T47D (cell line): ENCODE data around the gene KIAA1671.

ENCODE experiments used
- DNase-seq, 2 experiments: peaks; one replicate each; pipeline versions ENCODE4 v3.0.0 to v3.0.0-alpha.2; 2011 to 2012; ENCODE audit warnings: low read depth in 1 of 2, low spot score in 1 of 2
- JUND ChIP-seq: IDR thresholded peaks from 2 replicates; pipeline ENCODE4 v1.6.1; 2012; ENCODE audit warnings: low read depth
- in situ Hi-C: cut with HindIII; loops from 2 replicates; pipeline ENCODE4 v1.10.0; 2016; ENCODE audit warnings: low sequenced_read_pairs, low pct_unique_long_range_greater_than_20kb

The KIAA1671 gene

DNA sequence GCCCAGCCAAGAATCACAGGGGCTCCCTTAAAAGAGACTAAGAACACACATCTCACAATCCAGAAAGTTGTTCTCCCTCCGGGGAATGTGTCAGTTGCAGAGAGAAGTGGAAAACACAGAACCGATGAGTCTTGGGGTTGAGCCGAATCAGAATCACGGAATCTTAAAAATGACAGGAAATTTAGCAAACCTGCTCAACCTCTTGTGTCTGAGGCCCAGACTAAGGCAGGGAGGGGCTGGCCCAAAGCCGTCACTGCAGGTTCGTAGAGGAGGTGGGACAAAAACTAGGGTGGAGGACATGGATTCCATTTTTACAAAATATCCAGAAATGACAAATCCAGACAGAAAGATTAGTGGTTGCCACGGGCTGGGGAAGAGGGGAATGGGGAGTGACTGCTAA lies 63.8 kb downstream of the KIAA1671 start:
- no peak for TF ChIP-seq JUND
- in situ Hi-C loops, result no loop called here
- DNase-seq, result no peak

DNA sequence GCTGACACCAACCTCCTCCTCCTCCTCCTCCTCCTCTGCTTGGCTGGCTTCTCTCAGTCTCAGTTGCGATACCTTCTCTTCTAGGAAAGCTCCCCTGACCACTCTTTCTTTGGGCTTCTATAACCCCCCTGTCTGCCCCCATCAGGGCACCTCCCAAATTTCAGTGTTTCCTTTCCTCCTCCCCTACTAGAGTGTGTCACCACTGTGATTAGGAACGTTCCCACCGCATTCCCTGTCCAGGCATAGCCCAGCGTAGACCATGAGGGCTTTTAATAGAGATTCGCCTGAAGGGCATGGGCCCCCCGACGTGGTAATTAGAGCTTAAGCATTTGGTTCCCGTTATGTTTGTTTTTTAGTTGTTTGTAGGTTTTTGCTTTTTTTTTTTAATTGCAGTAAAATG lies 65.5 kb downstream of the KIAA1671 start:
- in situ Hi-C loops, result no loop called here
- TF ChIP-seq JUND, result no peak
- no peak for DNase-seq

DNA sequence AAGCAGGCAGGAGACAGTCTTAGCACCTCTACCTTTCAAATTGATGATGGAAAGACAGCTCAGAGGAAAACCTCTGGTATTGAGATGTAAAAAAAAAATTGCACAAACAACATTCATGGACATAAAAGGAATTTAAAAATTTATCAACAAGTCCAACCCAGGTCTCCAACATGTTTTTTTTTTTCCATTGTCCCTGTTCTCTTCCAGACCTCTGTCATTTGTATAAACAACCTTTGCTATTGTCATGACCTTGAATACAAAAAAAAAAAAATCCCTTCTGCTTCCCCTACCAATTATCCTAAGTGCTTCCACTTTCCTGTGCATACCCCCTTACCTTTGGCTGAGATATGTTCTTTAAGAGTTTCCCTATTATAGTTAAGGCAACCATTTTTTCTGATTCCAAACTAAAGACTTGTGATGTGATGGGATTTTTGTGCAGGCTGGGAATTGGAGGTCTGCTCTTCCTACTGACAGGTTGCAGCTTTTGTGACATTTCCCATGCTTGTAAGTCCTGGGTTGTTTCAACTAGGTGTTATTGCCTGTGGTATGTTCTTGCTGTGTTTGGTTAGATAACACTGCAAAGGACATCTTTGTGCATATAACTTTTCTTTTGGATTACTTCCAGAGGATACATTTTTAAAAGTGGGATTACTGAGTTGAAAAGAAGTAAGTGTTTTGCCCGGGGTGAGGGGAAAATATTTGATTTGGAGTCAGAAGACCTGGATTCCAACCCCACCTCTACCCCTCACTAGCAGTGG lies 67.1 kb downstream of the KIAA1671 start:
- TF ChIP-seq JUND, result no peak
- DNase-seq, result no peak
- in situ Hi-C loops, result no loop called here

DNA sequence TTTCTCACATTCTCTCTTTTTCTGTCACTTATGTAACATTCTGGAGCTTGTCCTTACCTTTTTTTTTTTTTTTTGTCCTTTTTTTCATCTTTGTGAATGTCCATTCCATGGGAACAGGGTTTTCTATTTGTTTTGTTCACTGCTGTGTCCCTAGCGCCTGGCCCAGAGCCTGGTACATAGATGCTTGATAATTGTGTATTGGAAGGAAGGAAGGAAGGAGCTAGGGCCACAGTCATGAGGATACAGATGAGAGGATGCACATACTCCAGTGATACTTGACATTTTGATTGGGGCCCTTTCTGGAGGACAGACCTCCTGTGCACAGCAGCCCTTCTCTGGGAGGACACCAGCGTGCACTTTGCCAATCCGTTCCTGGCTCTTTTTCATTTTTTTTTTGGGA lies 68.9 kb downstream of the KIAA1671 start:
- in situ Hi-C loops, result no loop called here
- TF ChIP-seq JUND, result no peak

DNA sequence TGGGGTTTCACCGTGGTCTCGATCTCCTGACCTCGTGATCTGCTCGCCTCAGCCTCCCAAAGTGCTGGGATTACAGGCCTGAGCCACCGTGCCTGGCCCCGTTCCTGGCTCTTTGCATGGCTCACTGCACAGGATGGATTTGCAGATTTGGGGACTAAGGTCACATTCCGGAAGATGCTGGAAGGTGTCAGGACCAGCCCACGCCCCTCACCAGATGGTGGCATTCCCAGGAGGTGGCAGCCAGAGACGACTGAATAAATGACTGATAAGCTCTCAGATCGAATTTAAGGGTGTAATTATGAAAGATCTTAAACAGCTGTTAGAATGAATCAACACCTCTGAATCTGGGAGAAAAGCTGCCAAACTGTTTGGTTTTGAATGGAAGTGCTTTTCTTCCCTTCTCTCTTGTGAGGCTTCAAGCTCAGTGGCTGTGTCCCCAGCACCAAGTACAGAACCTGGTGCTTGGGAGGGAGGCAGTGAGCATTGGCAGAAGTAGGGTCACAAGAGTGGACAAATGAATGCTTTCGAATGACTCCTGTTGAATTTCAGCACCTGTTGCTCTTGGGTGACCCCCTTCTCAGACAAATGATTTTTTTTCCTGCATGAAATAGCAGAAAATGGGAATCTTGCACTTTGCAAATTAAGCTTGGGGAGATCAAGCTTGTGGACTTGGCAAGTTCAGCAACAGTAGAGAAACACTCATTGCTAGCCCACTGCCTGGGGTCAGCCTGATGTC lies 69.6 kb downstream of the KIAA1671 start:
- TF ChIP-seq JUND, result no peak
- in situ Hi-C loops, result no loop called here

More for the DNA sequence above, 68.9 kb downstream of the KIAA1671 start:
- DNase-seq, result no peak

DNA sequence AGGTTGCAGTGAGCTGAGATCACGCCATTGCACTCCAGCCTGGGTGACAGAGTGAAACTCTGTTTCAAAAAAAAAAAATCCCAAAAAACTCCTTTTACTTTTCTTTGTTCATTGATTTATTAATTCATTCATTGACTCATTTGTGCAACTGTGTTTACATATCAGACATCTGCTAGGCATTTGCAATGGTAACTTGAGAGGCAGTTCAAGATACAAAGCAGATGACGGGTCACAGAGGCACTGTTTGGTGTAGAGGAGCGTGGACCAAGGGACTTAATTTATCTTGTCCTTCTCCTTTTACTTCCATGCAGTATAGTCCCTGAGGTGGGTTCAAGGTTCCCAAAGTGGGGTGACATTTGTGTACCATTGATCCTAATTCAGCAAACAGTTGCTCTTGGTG lies 71.4 kb downstream of the KIAA1671 start:
- DNase-seq, result no peak
- no peak for TF ChIP-seq JUND
- in situ Hi-C loops, result no loop called here

More for the DNA sequence above, 69.6 kb downstream of the KIAA1671 start:
- no peak for DNase-seq

DNA sequence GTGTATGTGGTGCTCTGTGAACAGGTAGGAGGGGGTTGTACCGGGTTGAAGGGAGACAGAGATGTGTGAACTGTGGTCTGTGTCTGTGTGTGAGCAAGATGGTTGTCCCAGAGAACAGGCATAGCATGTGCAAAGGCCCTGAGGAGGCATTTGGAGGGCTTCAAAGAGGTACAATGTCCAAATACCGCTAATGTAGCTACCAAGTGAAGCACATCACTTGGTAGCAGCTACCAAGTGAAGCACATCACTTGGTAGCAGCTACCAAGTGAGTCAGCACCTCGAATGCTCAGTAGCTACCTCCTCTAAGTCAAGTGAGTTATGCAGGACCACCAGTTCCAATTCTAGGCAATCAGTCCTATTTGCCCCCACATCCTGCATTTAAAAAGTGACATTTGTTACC lies 72.4 kb downstream of the KIAA1671 start:
- DNase-seq, result no peak
- TF ChIP-seq JUND, result no peak
- in situ Hi-C loops, result no loop called here

DNA sequence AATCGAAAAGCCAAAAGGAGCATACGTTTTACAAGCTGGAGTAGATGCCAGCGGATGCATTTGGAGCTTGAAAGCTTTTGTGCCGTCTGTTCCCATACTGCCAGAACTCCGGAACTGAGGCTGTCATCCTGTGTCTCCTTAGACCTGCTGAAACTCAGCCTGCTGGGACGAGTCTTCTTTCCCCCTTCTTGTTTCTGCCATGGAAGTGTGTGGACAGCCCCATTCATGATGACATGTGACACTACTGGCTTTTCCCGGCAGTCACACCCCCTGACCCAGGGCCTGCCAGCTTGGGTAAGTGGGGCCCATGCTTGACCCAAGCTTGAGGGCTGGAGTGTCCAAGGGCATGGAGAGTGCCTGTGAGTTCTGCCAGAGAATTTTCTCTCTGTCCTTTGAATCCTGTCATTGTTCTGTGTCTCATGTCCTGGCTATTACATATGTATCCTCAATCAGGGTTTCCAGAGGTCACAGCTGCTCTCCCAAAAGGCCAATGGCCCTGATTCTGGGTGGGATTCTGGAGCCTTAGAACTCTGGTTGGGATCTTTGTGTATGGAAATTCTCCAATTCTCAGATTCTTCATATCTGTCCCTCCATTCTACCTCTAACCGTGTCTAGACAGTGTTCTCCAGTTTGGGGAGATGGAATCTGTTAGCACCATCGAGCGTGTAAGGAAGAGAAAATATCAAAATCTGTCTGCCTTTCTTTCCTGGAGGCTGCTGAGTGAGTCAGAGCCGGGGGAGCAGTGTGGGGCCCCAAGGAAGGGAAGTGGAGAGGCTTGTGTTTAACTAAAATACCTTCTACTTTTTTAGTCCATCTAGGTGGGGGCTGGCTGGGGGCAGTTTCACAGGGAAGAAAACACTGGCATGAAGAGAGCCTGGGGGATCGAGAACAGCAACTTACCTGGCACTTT lies 73.2 kb downstream of the KIAA1671 start:
- no peak for TF ChIP-seq JUND
- DNase-seq, result no peak
- in situ Hi-C loops, result no loop called here

DNA sequence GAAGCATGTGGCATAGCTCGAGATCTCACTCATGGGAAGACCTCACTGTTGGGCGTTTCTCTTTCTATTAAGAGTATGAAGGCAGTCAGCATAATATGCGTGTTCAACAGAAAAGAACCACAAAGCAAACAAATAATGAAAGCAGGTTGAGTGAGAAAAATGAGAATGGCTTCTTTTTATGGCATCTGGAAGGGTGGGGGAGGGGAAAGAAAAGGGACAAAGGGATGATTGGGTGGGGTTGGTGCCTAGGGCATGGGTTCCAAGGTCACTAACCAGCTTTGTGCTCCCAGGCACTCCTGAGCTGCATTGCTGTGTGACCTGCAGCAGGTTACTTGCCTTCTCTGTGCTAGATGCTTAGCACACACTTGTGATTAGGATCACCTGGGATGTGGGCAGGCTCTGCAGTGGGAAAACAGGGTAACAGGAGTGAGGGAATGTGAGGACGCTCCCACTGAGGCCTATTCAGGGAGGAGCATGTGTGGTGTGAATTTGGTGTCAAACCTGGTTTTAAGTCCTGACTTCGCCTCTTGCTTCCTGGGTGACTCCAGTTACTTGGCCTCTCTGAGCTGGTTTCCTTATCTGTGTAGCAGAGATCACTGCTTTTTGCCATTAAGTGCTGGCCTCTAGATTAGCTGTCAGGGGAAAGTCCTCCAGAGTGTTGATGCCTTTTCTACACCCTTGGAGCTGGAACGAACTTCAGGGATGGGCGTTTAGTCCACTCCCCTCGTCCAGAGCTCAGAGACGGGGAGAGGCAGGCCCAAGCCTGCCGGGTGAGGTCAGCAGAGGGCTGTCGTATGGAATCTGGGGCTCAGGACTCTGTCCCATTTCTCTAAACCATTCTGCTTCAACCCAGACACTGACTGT lies 74.8 kb downstream of the KIAA1671 start:
- TF ChIP-seq JUND, result no peak
- in situ Hi-C loops, result no loop called here

DNA sequence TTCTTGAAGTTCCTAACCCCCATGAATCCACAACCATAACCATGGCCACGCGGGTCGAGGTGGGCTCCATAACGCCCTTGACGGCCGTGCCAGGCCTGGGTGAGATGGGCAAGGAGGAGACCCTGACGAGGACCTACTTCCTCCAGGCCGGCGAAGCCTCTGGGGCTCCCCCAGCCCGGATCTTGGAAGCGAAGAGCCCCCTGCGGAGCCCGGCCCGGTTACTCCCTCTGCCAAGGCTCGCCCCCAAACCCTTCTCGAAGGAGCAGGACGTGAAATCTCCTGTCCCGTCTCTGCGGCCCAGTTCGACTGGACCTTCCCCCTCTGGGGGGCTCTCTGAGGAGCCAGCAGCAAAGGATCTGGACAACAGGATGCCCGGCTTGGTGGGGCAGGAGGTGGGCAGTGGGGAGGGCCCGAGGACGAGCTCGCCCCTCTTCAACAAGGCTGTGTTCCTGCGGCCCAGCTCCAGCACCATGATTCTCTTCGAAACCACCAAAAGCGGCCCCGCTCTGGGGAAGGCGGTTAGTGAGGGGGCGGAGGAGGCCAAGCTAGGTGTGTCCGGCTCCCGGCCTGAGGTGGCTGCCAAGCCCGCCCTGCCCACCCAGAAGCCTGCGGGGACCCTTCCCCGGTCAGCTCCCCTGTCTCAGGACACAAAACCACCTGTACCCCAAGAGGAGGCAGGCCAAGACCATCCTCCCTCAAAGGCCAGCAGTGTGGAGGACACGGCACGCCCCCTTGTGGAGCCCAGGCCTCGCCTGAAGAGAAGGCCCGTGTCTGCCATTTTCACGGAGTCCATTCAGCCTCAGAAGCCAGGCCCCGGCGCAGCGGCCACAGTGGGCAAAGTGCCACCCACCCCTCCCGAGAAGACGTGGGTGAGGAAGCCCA lies 75.7 kb downstream of the KIAA1671 start:
- TF ChIP-seq JUND, result no peak
- in situ Hi-C loops, result no loop called here
- peak in 1 of 2 experiments; percentile 46 for DNase-seq

More for the DNA sequence above, 74.8 kb downstream of the KIAA1671 start:
- peak in 1 of 2 experiments; percentile 60 for DNase-seq

DNA sequence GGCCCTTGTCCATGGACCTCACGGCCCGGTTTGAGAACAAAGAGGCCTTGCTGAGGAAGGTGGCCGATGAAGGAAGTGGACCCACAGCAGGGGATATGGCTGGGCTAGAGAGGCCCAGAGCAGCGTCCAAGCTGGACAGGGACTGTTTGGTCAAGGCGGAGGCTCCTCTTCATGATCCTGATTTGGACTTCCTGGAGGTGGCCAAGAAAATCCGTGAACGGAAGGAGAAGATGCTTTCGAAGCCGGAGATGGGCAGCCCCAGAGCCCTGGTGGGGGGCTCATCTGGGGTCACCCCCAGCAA lies 76.3 kb downstream of the KIAA1671 start:
- no peak for DNase-seq
- no peak for TF ChIP-seq JUND
- in situ Hi-C loops, result no loop called here
